H54 (cell line): ENCODE data around the gene SMPDL3A.

Experiments
- DNase-seq: peaks from one replicate; pipeline ENCODE4 v3.0.0; 2011; ENCODE audit warnings: low spot score, mixed read lengths; ENCODE audit not compliant: insufficient read length
- FAIRE-seq: peaks from 3 replicates; lab custom pipeline; 2011; peaks lifted over from hg19 to GRCh38; lab: Jason Lieb, UNC
- POLR2A ChIP-seq: IDR thresholded peaks from 2 replicates; pipeline ENCODE4 v1.6.1; 2011; ENCODE audit warnings: low read depth, mild to moderate bottlenecking, low read length

SMPDL3A gene

DNA sequence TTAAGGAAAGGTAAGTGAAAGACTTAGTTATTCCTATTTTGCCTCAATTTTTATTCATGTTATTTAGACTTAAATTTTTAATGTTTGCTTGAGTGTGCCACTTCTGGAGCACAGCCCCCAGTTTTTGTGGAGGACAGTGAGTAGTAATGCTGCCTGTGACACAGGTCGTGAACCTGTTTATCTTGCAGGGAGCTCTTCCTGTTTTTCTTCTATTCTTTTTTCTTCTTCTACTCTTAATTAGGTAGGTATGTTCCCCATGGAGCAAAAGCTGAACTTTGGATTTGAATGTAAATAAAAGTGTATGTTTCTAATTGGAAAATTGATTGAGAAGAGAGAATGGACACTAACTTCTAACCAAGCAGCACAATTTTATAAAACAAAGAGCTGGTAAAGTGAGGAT is 12.3 kb downstream of the SMPDL3A start:
- FAIRE-seq (no peak), DNase-seq (no peak)
- TF ChIP-seq POLR2A: no peak

DNA sequence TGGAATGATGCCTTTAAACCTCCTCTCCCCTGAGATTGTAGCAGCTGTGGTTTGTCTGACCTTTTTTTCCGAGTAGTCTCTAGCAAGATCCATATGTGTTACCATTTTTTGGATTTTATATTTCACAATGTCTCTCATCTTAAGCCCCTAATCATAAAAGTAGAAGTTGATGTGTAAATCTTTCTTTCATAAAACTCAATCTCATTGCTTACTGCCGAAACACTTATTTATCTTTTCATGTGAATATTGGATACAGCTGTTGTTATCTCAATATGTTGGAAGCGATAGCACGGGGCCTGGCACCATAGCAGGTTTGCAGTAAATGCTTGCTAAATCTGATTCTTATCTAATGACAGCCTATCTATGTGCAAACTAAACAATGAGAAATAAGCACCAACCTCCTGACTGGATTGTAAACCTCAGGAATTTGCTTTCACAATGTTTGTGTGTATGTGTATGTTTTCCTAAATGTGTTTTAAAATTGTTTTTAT is 14.2 kb downstream of the SMPDL3A start:
- no peak for FAIRE-seq
- DNase-seq: no peak
- TF ChIP-seq POLR2A: no peak

GRCh38 chr6:122804962-122805485 is 16.0 kb downstream of the SMPDL3A start:
- no peak for TF ChIP-seq POLR2A
- DNase-seq (no peak), FAIRE-seq (no peak)

DNA sequence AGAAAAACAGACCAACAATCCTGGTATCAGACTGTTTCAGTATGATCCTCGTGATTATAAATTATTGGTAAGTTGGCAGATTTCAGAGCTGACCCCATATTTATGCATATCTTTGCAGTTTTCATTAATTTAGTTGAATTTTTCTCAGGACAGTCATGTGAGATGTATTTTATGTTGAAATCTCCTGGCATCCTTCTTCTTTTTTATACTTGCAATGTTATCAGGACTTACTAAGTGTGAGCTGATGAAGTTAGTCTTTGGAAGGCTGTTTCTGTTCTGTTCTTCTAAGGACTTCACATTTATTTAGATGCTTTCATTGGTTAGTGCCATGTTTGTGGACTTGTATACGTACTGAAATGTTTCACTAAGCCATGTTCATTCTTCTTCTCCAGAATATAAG is 17.2 kb downstream of the SMPDL3A start:
- no peak for TF ChIP-seq POLR2A
- no peak for DNase-seq
- FAIRE-seq: no peak

DNA sequence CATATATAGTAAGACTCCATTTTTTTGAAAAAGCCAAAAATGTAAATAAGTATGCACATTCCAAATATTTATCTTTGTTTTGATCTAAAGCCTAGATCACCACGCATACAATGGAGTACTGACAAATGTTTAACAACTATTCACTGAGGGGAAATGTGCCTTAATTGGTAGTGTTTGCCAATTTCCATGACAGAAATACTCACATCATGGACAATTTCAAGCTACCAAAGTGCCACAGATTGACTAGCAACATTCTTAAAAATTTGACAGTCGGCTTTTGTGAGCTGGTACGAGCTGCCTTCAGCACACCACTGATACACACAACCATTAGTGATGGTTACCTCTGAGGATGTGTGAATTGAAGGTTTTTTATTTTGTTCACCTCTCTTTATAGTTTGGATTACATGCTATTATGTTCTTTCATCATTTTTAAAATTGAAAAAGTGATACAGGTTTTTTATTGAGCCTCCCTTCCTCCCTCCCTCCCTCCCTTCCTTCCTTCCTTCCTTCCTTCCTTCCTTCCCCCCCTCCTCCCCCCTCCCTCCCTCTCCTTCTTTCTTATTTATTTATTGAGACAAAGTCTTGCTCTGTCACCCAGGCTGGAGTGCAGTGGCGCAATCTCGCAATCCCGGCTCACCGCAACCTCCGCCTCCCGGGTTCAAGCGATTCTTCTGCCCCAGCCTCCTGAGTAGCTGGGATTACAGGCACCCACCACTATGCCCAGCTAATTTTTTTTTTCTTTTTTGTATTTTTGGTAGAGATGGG is 19.2 kb downstream of the SMPDL3A start:
- no peak for FAIRE-seq
- DNase-seq: no peak
- TF ChIP-seq POLR2A: no peak

DNA sequence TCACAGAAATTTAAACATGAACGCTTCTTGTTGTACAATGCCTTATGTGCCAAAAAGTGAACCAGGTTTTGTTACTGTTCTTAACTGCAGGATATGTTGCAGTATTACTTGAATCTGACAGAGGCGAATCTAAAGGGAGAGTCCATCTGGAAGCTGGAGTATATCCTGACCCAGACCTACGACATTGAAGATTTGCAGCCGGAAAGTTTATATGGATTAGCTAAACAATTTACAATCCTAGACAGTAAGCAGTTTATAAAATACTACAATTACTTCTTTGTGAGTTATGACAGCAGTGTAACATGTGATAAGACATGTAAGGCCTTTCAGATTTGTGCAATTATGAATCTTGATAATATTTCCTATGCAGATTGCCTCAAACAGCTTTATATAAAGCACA is 19.9 kb downstream of the SMPDL3A start:
- FAIRE-seq: no peak
- no peak for TF ChIP-seq POLR2A
- DNase-seq: no peak

DNA sequence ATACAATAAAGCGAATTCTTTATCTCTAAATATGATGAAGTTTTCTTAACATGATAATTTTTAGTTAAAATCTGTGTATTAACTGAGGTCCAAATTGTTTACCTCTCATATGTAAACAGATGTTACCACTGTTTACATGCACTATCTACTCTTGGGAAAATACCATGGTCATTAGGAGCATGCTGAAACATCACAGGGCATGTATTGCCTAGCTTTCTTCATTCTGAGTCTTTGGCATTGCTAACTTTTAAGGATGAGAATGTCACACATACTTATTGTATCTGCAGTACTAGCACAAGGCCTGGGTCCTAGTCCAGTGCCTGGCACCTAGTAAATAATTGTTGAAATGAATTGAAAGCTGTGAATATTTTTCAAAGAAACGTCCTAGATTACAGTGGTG is 20.6 kb downstream of the SMPDL3A start:
- TF ChIP-seq POLR2A: no peak
- FAIRE-seq: no peak
- no peak for DNase-seq

- no peak for FAIRE-seq
- no peak for DNase-seq
- TF ChIP-seq POLR2A: no peak
Observed at GRCh38 chr6:122810189-122810588, 21.1 kb downstream of the SMPDL3A start.

- no peak for DNase-seq
- no peak for FAIRE-seq
Observed at GRCh38 chr6:122817358-122817757, 28.3 kb downstream of the SMPDL3A start.

GRCh38 chr6:122817766-122818165 is 28.7 kb downstream of the SMPDL3A start:
- TF ChIP-seq POLR2A: no peak
- no peak for DNase-seq
- no peak for FAIRE-seq

More at GRCh38 chr6:122817358-122817757, 28.3 kb downstream of the SMPDL3A start:
- TF ChIP-seq POLR2A: no peak

- FAIRE-seq (no peak), DNase-seq (no peak)
- no peak for TF ChIP-seq POLR2A
Observed at GRCh38 chr6:122818866-122819265, 29.8 kb downstream of the SMPDL3A start.

DNA sequence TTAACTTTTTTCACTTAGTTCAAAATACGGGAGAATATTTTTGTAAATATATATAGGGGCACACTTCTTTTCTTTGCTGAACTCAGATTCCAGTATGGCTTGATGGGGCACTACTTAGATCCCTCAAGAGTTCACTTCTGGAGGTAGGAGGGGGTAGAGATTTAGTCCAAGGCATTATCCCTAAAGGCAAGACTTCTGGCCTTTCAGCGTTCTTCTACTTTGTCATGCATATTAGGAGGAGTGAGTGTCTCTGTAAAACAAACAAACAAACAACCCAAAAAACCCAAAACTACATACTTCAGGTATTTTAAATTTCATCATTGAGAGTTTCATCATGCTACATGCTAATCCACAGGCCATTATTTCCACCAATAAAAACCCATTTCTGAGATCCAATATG is 32.0 kb downstream of the SMPDL3A start:
- no peak for FAIRE-seq
- no peak for TF ChIP-seq POLR2A
- DNase-seq: no peak

DNA sequence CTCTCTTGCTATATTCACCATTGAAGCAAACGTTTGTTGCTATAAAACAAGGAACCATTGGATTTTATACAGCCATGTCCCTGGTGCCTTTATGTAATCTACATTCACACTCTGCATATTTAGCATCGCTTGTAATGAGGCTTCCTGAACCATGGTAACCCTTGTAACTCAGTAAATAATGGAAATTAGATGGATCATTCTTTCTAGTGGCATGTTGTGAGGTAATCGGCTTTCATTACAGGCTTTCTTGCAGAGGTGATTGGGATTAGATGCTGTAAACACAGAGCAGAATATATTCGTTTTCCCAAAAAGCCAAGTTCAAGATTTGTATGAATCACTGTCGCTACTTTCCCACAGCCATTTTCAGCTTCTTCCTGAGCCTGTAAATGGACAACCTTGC is 36.1 kb downstream of the SMPDL3A start:
- FAIRE-seq (no peak), DNase-seq (no peak)
- TF ChIP-seq POLR2A: no peak

- no peak for DNase-seq
- TF ChIP-seq POLR2A: no peak
- no peak for FAIRE-seq
Observed at GRCh38 chr6:122829456-122829855, 40.4 kb downstream of the SMPDL3A start.

DNA sequence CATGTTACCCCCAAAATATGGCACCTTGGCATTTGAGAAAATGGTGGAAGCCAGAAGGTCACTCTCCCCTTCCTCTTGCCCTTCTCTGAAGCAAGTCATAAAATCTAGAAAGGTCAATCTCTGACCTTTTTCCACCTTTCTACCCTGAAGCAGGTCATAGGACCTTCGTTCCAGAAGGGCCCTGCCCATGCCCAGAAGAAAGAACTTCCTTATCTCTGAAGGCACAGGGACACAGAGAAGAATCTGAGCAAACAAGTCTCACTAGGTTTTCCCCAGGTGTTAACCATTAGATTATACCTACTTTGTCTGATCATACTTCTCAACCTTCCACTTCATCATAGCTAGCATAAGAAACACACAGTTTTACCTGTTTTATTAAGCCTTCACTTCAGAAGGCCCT is 42.5 kb downstream of the SMPDL3A start:
- DNase-seq: no peak
- no peak for TF ChIP-seq POLR2A
- no peak for FAIRE-seq

DNA sequence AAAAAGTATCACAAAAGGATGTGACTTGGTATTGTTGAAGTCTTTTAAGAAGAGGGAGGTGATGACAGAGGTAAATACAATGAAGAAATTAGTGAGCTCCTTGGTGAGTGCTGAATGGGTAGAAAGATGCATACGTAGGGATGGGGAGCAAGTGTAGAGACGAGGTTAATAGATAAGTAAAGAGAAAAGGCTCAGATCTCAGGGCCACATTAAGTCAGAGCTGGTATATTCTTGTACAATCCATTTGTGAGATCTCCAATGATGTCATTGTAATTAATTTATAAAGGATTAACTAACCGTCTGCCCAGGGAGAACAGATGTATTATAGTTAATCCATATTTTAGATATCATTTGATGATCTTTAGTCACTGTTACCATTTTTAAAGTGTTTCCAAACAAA is 43.4 kb downstream of the SMPDL3A start:
- FAIRE-seq (no peak), DNase-seq (no peak)
- TF ChIP-seq POLR2A: no peak
